Esophagus squamous epithelium (tissue), 4 donors: ENCODE data around the gene SUSD6.

Experiments
- POLR2A ChIP-seq, 4 donors: fragments of 450-650 bp; IDR thresholded peaks; one replicate each; pipeline ENCODE4 v1.6.1; 2017; ENCODE audit warnings: antibody characterized with exemption in 4 of 4, mild to moderate bottlenecking in 4 of 4, moderate library complexity in 3 of 4
- TF ChIP-seq, protein P1 (sequence below), 6 experiments: fragments of 450-650 bp in 4 of 6; fragments of 200-600 bp in 2 of 6; sonication (generic) in 2 of 6; IDR thresholded peaks; one replicate each; pipeline ENCODE4 v1.5.1; 2016 to 2019; ENCODE audit warnings: antibody characterized with exemption in 6 of 6, mild to moderate bottlenecking in 4 of 6, moderate library complexity in 4 of 6

- TF ChIP-seq, protein P1, sequence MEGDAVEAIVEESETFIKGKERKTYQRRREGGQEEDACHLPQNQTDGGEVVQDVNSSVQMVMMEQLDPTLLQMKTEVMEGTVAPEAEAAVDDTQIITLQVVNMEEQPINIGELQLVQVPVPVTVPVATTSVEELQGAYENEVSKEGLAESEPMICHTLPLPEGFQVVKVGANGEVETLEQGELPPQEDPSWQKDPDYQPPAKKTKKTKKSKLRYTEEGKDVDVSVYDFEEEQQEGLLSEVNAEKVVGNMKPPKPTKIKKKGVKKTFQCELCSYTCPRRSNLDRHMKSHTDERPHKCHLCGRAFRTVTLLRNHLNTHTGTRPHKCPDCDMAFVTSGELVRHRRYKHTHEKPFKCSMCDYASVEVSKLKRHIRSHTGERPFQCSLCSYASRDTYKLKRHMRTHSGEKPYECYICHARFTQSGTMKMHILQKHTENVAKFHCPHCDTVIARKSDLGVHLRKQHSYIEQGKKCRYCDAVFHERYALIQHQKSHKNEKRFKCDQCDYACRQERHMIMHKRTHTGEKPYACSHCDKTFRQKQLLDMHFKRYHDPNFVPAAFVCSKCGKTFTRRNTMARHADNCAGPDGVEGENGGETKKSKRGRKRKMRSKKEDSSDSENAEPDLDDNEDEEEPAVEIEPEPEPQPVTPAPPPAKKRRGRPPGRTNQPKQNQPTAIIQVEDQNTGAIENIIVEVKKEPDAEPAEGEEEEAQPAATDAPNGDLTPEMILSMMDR (IDR thresholded peaks at IDR 0.05): no peak
- TF ChIP-seq POLR2A (IDR thresholded peaks at IDR 0.05): no peak
Observed at GRCh38 chr14:69586404-69586803, 25.0 kb upstream of the SUSD6 start.
